Measurements from ENCODE around the gene TMEM117.

Gene TMEM117

DNA sequence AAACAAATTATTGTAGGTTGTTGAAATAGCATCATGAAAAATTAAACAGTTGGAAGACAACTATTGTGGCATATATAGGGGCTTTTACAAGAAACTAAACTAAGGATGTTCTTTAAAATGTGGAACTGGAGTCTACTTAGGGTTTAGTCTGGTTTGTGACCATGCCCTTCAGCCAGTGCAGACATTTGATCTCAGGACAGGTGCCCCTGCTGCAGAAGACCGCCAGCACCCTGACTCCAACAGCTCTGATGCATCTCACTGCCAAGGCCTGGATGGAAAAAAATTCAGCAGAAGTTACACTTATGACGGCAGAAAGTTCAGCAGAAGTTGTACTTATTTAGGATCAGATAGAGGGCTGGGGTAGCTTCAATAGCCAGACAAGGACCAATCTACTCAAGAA is 51.5 kb downstream of the TMEM117 start:
- DNase-seq: no peak

DNA sequence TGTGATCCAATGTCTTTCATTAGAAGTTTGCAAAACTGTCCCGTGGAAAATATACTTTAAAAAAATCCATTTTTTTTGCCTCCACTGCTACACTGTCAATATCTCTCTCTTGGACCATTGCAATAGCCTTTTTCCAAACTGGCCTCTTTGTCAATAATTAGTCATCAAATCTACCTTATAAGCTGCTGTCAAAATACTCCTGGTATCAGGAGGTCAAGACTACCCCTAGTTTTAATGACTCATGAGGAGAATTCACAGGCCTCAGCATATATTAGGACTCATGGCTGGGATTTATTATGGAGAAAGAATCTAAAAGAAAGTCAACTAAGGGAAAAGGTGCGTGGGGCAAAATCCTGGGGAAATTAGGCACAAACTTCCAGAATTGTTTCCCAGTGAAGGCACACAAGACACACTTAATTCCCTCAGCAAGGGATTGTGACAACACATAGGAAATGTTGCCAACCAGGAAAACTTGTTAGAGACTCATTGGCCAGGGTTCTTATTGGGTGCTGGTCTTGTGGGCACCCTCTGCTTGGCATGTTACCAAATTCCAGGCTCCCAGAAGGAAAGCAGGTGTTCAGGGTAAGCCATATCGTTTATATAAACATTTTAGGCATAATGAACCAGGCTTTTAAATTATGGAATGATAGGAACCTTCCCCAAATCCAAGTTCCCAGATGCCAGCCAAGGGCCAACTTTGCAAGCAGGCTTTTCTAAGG is 56.1 kb downstream of the TMEM117 start:
- DNase-seq: no peak

DNA sequence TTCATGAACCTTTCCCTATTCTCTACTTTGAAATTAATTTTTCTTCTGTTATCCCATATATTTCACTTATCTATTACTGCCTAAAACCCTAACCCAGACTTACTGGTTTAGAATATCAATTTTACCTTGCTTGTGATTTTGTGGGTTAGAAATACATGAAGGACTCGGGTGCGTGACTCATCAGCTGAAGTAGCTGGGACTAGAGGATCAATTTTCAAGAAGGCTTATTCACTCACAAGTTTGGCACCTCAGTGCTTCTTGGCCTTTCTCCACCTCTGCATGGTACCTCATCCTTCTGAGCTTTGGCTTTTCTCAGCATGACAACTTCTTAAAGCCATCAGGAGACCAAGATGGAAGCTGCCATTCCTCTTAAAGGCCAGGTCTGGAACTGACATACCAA is 57.8 kb downstream of the TMEM117 start:
- no peak for DNase-seq

DNA sequence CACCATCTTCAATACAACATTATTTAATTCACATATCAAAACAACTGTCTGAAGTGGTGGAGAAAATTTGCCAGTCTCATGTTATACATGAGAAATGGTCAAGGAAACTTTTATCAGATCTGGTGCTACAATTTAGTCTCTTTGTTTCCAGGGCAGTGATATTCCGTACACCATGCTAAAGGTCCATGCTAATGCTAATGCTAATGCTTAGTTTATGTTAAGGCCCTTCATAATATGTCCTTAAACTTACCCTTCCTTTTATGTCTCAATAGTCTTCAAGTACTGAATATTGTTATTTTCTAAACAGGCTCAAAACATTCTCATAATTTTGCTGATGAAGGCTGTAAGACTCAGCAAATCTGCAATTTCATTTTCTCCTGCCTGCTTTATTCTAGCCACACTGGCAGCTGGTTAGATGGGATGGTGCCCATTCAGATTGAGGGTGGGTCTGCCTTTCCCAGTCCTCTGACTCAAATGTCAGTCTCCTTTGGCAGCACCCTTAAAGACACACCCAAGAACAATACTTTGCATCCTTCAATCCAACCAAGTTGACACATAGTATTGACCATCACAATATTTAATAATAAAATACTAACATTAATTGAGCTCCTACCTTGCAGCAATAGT is 59.8 kb downstream of the TMEM117 start:
- no peak for DNase-seq

DNA sequence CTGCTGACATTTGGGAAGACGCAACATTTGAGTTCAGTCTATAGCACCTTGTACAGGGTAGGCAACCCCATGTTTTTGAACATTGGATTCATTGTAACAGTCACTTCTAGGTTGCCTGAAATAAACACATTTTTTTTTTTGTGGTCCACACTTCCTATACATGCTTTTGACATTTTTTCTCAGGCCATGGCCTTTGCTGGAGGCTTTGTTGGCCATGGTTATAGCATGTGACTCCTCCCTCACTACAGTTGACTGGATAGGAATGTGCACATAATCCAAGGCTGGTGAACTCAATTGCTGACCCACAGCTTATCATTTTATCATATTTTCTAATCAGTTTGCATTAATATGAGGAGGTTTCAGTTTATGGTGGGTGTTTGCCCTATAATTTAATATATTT is 60.6 kb downstream of the TMEM117 start:
- DNase-seq: no peak

DNA sequence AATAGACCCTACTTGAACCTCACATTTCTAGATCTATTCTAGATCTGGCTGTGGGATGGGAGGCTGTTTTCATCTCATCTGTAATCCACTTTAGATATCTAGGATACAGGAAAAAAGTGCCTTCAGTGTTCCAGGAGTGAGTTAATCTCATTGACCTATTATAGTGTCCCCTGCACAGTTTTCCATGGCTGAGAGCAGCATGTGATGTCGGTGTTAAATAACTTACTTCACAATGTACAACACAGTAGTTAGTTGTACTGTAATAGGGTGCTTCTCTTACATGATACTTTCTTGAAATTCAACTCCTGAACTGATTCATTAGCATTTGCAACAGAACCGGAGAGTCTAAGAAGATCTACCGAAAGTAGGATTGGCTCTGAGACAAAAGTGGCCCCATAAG is 62.6 kb downstream of the TMEM117 start:
- no peak for DNase-seq

DNA sequence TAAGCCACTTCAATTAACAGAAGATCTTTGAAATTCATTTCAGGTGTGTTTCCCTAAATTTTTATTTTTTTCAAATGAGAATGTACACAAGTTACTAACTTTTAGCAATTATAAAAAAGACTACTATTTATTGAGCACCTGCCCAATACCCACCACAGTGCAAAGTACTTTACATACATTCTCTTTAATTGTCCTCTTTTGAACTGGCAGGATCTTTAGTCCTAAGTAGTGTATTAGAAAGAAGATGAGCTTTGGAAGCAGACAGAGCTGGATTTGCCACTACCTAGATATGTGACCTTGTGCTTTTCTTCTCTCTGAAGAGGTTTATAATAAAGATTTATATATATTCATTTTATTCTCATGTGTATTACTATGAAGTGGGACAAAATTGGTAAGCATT is 63.7 kb downstream of the TMEM117 start:
- no peak for DNase-seq

DNA sequence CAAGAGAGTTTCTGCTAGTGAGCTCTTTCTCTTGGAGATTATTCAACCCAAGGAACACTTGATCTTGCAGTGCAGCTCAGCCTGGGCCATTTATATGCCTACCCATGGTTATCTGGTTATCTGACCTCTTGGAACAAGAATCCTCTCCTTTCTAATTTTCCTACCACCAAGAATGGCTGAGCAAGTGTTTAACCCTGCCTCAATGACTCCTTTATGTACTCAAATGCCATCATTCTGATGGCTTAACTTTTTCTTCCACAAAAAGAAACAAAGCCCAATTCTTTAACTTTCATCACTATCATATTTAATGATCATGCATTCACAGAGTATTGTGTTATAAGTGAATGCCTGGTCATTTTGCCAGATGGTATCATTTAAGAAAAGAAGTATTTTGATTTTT is 67.8 kb downstream of the TMEM117 start:
- no peak for DNase-seq

DNA sequence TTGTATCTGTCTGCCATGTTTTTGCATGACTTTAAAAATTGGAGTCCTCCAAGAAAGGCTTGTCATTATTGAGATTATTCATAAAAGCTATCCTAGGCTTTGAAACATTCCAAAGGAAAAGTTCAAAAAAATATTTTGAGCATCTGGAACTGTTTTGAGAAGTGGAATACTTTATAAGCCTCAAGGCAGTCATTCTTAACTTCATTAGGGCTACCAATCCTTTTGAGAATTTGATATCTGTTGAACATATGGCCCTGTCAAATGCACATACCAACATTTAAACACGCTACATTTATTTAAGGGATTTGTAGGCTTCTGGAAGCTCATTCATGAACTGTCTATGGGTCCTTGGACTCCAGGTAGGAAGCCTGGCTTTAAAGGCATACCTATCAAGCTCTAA is 77.0 kb downstream of the TMEM117 start:
- DNase-seq: no peak

DNA sequence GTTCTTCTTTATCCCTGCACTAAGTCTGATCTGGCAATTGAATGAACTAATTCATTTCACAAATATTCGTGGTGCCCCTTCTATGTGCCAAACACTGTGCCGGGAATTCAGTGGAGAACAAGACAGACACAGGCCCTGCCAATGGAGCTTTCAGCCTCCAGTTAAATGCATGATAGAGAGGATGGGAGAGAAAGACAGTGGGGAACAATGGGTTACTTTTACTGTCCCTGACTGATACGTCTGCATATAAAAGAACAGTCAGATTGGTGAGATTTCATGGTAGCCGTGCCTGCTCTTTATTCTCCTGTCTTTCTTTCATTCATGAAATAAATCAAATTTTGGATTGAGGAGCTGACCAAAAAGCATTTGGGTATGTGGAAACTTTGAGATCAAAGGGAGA is 78.5 kb downstream of the TMEM117 start:
- DNase-seq: no peak

DNA sequence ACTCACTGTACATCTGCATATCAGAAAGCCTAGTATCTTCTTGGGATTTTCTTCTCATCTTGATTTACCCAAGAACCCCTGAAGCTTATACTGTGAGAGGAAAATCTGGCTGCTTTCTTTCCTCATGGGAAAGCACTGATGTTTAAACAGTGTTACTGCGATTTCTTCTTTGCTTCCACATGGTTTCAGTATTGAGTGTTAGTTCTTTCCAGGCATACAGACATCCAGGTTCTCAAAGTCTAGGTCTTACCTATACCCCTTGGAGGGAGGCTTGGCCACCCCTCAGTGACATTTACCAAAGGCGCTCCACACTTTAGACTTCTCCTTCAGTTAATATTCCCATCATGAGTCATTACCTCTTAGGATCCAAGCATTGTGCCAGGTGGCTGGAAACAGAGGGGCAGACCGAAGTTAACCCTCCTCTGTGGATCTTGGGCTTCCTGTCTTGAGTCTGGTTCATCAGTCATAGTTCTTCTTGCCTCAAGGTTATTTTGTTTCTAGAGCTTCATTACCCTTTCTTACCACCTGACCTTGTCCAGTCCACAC is 79.1 kb downstream of the TMEM117 start:
- no peak for DNase-seq

DNA sequence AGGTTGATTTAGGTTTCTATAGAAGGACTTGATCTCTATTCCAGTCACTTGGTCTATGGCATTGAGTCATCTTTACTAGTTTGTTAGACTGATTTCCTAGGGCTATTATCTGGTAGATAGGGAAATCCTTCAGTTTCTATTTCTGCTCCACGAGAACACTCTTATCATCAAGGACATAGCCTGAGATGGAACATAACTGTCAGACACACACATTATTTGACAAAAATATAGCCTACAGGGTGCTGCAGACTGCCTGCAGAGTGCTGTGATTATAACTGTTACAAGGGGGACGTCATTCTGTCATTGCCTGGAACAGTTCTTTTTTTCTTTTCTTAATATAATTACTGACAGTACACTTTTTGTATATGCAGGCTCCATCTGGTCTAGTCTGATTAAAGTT is 82.0 kb downstream of the TMEM117 start:
- DNase-seq: no peak

DNA sequence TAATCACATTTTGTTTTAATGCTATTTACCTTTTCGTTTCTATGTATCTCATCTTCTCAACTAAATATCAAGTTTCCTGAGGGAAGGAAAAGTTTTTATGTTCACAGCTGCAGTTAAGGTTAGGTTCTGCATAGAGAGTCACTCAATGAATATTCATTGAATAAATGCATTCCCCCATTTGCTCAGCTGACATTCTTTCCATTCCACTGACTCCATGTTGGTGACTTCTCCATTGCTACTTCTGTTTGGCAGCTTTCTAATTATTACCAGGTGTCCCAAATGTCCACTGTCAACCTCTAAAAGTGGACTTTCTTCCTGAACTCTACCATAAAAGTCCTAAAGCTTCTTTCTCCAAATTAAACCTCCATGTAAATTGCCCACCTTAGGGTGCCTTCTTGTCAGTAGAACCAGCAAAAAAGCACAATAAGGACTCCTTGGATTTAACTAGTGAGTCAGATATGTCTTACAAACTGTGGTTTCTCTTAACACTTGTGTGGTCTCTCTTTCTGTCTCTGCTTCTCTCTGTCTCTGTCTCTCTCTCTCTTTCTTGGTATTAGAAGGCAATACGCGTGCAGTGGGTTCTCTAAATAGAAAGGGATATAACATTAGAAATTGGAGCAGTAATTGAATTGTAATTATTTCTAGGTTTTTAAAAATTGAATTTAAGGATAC is 85.9 kb downstream of the TMEM117 start:
- no peak for DNase-seq

DNA sequence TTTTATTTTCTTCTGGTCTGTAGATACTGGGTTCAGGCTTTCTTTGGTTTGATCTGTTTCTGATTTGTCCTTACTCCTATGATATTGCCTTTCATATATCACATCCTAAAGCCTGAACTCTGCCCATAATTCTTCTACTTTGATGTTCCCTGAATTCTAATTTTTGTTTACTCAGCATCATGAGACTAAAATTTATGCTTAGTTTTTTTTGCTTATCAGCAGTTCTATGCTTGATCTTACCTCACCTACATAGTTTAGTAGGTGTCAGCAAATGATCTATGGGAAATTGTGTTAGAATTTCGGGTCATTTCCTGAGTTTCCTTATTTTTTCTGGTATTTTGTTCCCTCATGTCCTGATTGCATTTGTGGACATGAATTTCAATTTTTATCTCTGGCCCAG is 94.2 kb downstream of the TMEM117 start:
- no peak for DNase-seq

DNA sequence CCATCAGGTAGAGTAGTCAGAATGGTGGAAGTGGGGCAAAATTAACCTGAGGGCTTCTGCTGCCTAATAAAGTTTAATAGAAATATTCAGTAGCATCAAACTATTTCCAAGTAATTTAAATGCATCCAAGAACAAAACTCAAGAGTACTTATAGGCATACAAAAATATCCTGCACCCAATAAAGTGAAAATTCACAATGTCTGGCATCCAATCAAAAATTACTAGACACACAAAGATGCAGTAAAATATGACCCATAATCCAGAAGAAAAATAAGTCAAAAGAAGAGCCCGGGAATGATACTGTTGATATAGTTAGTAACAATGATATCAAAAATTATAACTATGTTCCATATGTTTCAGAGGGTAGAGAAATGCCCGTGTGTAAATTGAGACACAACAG is 95.3 kb downstream of the TMEM117 start:
- DNase-seq: no peak

DNA sequence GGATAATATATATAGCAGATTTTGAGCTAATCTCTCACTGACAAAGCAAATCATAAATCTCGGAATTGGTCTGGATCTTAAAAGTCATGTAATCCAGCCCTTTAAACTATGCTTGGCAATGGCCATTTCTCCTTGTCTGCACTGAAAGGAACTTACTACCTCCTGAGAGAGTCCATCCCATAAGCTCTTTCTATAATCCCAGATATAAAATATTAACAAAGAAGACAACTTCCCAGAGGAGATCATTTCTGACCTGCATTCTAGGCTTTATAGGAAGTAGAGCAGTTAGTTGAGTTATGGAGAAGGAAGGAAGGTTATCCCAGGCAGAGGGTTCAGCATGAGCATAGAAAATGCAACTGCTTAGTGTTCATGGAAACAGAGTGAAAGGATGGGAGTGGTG is 99.7 kb downstream of the TMEM117 start:
- no peak for DNase-seq

DNA sequence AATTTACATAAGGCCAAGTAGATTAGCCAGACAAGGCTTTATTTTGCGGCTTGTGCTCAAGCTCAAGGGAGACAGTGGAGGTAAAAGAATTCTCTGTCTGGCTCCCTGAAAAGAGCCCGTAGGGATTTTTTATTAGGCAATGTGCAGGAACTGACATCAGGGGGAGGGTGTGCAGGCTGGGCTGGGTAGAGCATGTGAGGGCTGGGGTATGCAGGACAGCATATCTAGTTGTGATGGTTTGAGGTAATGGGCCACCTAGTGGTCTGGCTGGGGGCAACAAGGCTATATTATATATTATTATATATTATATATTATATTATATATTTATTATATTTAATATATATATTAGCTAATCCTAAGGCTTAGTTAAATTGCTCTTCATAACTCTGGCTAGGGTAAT is 102.1 kb downstream of the TMEM117 start:
- DNase-seq: no peak

DNA sequence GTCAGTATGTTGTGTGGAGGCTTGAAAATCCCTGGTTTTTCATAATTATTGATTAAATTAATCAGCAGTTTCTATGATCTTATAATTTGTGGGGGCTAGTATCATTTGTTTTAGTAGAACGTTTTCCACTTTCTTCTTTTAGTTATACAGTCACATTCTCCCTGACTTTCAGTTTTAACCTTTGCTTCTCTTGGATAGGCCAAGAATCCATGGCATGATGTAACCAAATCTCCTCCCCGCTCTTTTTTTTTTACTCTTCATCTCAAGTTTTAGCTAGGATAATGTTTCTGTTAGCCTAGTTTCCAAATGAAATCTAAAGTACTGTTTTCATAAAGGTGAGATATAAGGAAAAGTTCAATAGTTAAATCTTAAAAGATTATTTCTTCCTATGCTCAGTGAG is 106.5 kb downstream of the TMEM117 start:
- no peak for DNase-seq

DNA sequence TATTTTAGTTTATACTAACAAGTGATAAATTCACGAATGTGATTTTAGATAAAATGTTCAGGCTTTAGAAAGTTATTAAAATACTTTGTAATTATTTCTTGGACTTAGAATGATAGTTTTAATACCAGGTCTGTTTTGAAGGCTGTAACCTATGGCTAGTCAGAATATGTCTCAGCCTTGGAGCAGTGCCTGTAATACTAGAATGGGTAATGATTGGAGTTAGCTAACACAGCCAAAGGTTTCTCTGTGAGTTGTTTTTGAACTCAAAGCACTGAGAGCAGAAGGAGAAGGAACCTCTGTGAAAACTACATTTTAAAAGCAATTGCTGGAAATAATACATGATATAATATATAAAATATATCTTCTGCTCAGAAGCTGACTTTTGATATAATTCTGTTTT is 110.1 kb downstream of the TMEM117 start:
- no peak for DNase-seq

DNA sequence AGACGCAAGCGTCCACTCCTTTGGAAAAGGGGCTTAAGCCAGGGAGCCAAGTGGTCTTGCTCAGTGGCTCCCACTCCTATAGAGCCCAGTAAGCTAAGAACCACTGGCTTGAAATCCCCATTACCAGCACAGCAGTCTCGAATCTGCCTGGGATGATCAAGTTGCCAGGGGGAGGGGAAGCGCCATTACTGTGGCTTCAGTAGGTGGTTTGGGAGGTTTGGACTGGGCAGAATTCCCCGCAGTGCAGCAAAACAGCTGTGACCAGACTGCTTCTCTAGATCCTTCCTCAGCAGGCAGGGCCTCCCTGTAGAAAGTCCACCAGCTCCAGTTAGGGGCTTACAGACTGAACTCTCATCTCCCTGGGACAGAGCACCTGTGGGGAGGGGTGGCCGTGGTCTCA is 115.4 kb downstream of the TMEM117 start:
- DNase-seq: no peak

DNA sequence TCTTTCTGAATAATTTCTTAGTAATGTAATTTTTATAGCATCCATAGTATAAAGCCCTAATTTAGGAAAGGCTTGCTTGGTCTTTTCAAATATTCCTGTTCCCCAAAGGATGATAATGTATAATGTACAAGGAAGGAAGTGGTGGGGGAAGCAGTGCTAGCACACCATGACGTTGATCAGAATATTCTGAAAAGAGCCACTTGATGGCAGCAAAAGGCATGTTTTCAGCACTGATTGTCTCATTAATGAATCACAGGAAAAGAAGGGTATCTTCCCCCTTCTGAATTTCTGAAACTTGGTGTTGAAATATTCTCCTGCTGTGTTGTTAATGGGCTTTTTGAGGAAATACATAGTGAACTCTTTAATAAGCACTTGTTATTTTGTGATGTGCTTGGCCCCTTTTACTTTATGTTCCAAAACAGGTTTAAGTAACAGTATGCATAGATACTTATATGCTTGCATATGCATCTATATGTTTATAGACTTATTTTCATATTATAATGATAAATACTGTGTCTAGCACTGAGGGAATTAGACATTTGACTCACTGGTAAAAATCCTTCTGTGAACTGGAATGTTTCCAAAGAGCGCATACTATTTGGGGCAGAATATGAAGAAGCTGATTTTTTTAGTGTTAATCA is 122.0 kb downstream of the TMEM117 start:
- DNase-seq: no peak

DNA sequence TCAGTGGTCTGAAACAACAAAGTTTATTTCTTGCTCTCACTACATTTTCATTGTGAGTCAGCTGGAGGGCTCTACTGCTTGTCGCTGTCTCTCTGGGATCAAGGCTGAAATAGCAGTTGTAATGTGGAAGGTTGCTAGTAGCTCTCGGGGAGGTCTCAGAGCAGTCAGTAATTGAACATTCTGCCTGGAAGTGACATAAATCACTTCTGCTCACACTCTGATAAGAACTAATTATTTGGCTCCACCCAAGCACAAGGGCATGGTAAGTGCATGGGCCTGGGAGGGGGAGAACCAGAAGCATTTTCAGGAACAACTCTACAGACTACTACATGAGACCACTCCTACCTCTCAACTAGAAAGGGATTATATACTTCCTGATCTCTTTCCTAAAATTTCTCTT is 128.2 kb downstream of the TMEM117 start:
- no peak for DNase-seq

DNA sequence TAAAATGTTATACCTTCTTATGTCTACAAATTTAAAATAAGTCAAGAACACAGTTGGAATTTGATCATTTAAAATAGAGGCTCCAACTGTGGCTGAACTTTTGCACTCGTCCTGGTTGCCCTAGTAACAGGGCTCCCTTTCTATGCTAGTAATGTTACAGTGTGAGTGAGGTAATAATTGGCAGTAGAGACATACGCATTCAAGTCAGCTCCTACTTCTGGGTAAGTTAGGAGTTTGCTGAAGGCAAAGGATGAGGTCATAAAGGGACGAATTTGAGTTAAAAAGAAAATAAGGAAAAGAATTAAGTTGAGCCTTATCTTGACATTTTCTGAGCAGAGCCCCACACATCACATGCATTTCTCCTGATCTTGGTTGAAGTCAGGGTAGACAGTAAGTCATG is 129.1 kb downstream of the TMEM117 start:
- no peak for DNase-seq

DNA sequence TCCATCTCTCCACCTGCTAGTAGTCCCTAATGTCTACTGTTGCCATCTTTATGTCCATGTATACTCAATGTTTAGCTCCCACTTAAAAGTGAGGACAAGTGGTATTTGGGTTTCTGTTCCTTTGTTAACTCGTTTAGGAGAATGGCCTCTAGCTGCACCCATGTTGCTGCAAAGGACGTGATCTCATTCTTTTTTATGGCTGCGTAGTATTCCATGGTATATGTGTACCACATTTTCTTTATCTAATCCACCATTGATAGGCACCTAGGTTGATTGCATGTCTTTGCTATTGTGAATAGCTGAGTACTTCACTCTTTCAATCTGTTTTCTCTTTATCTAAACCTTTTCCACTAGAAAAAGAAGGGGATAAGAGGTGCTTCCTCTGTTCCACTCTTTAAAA is 130.0 kb downstream of the TMEM117 start:
- no peak for DNase-seq

Data from activated effector memory CD4-positive, alpha-beta T cell treated with Interleukin-2 at 50 U/mL for 16 hours (primary cell).